ENCODE results near the gene SLCO1A2. TPM values are rescaled to one million over a fixed set of nuclear protein-coding genes. Genes with fewer than 3 reads are reported as not detected.

SLCO1A2 gene
- polyA plus RNA-seq, 1 donor (not counting 4 experiments of a cell fraction or from before 2014, with no cell fraction given), result not detected

DNA sequence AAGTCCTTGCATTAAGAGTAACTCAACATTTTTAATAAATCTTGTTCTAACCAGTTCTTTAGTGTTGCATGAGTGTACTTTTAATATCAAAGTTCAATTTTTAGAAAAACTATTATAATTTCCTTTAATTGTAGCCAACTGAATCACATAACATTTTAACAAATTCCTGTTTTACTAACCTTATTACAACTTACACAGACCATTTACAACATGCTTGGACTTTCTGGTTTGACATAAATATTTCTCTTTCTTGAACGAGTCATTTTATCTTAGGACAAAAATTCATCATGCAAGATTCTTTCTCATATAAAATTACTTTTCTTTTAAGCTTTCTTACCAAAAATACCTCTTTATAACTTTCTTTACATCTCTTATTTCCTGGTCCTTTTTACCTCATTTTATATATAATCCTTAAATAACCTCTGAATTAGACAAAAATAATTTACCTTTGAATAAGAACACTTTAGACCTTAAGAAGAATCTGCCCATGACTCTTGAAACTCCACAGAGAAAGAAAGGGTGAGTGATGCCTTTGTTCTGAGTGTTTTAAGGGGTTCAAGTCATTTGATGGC is 3.9 kb downstream of the SLCO1A2 start:
- no peak for TF ChIP-seq EZH2 (IDR thresholded peaks at IDR 0.05; ENCODE audit: low read length)
- TF ChIP-seq, protein P1, sequence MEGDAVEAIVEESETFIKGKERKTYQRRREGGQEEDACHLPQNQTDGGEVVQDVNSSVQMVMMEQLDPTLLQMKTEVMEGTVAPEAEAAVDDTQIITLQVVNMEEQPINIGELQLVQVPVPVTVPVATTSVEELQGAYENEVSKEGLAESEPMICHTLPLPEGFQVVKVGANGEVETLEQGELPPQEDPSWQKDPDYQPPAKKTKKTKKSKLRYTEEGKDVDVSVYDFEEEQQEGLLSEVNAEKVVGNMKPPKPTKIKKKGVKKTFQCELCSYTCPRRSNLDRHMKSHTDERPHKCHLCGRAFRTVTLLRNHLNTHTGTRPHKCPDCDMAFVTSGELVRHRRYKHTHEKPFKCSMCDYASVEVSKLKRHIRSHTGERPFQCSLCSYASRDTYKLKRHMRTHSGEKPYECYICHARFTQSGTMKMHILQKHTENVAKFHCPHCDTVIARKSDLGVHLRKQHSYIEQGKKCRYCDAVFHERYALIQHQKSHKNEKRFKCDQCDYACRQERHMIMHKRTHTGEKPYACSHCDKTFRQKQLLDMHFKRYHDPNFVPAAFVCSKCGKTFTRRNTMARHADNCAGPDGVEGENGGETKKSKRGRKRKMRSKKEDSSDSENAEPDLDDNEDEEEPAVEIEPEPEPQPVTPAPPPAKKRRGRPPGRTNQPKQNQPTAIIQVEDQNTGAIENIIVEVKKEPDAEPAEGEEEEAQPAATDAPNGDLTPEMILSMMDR (optimal IDR thresholded peaks at IDR 0.05 in 1 of 3, IDR thresholded peaks at IDR 0.05 in 1 of 3, conservative IDR thresholded peaks at IDR 0.05 in 1 of 3; ENCODE audit: extremely low read depth in 1 of 3, insufficient read depth in 2 of 3, low read length in 3 of 3), result no peak
- H3K4me2 ChIP-seq (ENCODE audit: control insufficient read depth, extremely low read depth, insufficient read depth, low read depth, low read length), result no peak overlapping the region
- H2AFZ ChIP-seq (ENCODE audit: control insufficient read depth, low read length), result no peak overlapping the region
- DNase-seq (ENCODE audit: low read depth, low spot score), result no peak
- no peaks in the 10 kb centered on the region for H3K27me3 ChIP-seq (ENCODE audit: control insufficient read depth, extremely low read depth, insufficient read depth, low read length)
- H3K4me3 ChIP-seq (ENCODE audit: control insufficient read depth in 2 of 3, extremely low read depth in 1 of 3, insufficient read depth in 2 of 3, low read depth in 1 of 3, low read length in 3 of 3), result no peak overlapping the region
- no peak overlapping the region for H3K9ac ChIP-seq (ENCODE audit: control insufficient read depth, extremely low read depth, insufficient read depth, low read length)
- no peaks in the 10 kb centered on the region for H3K79me2 ChIP-seq (ENCODE audit: control insufficient read depth, insufficient read depth, low read length)
- H3K9me1 ChIP-seq (ENCODE audit: control insufficient read depth, extremely low read depth, insufficient read depth, low read length), result no peaks in the 10 kb centered on the region
- H3K4me1 ChIP-seq (ENCODE audit: control insufficient read depth, extremely low read depth, insufficient read depth, low read length), result no peaks in the 10 kb centered on the region
- FAIRE-seq, result no peak
- H4K20me1 ChIP-seq (ENCODE audit: control insufficient read depth, extremely low read depth, insufficient read depth, low read length), result no peaks in the 10 kb centered on the region
- dilution Hi-C loops (cut with MboI; ENCODE audit: extremely low pct_ligation_motif_present, low sequenced_read_pairs), result no loop called here
- no peaks in the 10 kb centered on the region for H3K36me3 ChIP-seq (ENCODE audit: control insufficient read depth in 2 of 2, extremely low read depth in 1 of 2, insufficient read depth in 2 of 2, low read length in 2 of 2)
- peaks cover 2% of the 10 kb centered on the region for H3K9me3 ChIP-seq (ENCODE audit: control insufficient read depth, low read depth, low read length)
- H3K27ac ChIP-seq (ENCODE audit: control insufficient read depth, insufficient read depth, low read length), result no peak overlapping the region

DNA sequence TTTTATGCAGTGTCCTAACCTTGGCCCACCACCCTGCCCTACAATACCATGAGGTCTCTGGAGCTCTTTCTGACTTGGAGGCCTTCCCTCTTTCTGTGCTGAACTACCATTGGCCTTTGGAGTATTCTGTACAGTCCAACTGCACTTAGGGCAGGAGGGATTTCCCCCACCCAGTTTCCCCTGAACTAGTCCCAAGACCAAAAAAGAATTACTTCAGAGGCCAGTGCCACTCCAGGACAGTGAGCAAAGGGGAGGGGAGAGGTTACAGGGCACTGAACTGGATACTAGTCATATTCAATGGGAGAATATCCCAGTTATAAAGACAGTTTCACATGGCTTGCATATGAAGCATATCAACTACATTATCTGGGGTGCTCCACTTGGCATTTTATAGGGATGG is 6.1 kb downstream of the SLCO1A2 start:
- Histone ChIP-seq H3K4me1 (ENCODE audit: control insufficient read depth, extremely low read depth, insufficient read depth, low read length) (no peaks in the 10 kb centered on the region), H3K9me1 (ENCODE audit: control insufficient read depth, extremely low read depth, insufficient read depth, low read length) (no peaks in the 10 kb centered on the region), H2AFZ (ENCODE audit: control insufficient read depth, low read length) (no peak overlapping the region), H4K20me1 (ENCODE audit: control insufficient read depth, extremely low read depth, insufficient read depth, low read length) (no peaks in the 10 kb centered on the region), H3K4me2 (ENCODE audit: control insufficient read depth, extremely low read depth, insufficient read depth, low read depth, low read length) (no peak overlapping the region), H3K27ac (ENCODE audit: control insufficient read depth, insufficient read depth, low read length) (no peak overlapping the region), H3K9ac (ENCODE audit: control insufficient read depth, extremely low read depth, insufficient read depth, low read length) (no peak overlapping the region), H3K27me3 (ENCODE audit: control insufficient read depth, extremely low read depth, insufficient read depth, low read length) (no peaks in the 10 kb centered on the region), H3K9me3 (ENCODE audit: control insufficient read depth, low read depth, low read length) (peaks cover 2% of the 10 kb centered on the region), H3K36me3 (ENCODE audit: control insufficient read depth in 2 of 2, extremely low read depth in 1 of 2, insufficient read depth in 2 of 2, low read length in 2 of 2) (no peaks in the 10 kb centered on the region), H3K79me2 (ENCODE audit: control insufficient read depth, insufficient read depth, low read length) (no peaks in the 10 kb centered on the region), H3K4me3 (ENCODE audit: control insufficient read depth in 2 of 3, extremely low read depth in 1 of 3, insufficient read depth in 2 of 3, low read depth in 1 of 3, low read length in 3 of 3) (no peak overlapping the region)
- no peak for FAIRE-seq
- TF ChIP-seq, protein P1 (optimal IDR thresholded peaks at IDR 0.05 in 1 of 3, IDR thresholded peaks at IDR 0.05 in 1 of 3, conservative IDR thresholded peaks at IDR 0.05 in 1 of 3; ENCODE audit: extremely low read depth in 1 of 3, insufficient read depth in 2 of 3, low read length in 3 of 3), result no peak
- TF ChIP-seq EZH2 (IDR thresholded peaks at IDR 0.05; ENCODE audit: low read length), result no peak
- dilution Hi-C loops (cut with MboI; ENCODE audit: extremely low pct_ligation_motif_present, low sequenced_read_pairs), result no loop called here
- no peak for DNase-seq (ENCODE audit: low read depth, low spot score)

Measured in keratinocyte (primary cell).